HG03025 (cell line): Measurements from ENCODE around the gene ADAMTS1.

Experiments
- ATAC-seq: cut with Tn5 transposase; IDR thresholded peaks from one replicate; pipeline ENCODE4 v1.9.1; 2021; ENCODE audit warnings: mild to moderate bottlenecking, moderate library complexity; ENCODE audit not compliant: unreplicated experiment, low FRiP score

The ADAMTS1 gene

DNA sequence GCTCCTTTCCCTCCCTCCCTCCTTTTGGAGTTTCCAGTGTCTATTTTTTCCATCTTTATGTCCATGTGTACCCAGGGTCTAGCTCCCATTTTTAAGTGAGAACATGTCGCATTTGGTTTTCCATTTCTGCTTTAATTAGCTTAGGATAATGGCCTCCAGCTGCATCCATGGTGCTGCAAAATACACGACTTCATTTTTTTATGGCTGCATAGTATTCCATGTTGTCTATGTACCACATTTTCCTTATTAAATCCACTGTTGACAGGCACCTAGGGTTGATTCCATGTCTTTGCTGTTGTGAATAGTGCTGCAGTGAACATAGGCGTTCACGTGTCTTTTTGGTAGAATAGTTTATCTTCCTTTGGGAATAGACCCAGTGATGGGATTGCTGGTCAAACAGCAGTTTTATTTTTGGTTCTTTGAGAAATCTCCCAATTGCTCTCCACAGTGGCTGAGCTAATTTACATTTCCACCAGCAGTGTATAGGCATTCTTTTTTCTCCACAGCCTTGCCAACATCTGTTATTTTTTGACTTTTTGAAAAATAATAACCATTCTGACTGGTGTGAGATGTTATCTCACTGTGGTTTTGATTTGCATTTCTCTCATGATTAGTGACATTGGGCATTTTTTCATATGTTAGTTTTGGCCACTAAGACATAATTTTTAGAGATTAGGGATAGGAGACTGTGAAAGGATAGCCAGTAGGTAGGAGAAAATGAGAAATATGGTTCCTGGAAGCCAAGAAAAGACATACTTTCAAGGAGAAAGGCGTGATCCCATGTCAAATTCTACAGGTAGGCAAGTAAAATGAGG is 50.4 kb downstream of the ADAMTS1 start:
- ATAC-seq: no peak

DNA sequence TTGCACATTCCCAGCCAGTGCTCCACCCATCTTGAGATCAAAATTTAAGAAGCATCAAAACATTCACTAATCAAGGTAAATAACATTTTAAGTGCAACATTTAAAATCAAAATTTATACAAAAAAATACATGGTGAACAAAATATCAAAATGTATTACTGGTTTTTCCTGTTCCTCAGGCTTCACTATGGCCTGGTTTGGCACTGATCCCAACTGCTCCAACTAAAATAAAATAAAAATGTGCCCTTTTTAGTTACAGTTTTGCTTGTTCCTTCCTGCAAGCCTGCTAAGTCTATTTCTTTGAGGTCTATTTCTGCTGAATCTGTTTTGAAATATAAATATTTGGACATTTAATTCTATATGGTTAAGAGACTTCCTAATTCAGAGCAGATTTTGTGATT is 54.9 kb downstream of the ADAMTS1 start:
- no peak for ATAC-seq

DNA sequence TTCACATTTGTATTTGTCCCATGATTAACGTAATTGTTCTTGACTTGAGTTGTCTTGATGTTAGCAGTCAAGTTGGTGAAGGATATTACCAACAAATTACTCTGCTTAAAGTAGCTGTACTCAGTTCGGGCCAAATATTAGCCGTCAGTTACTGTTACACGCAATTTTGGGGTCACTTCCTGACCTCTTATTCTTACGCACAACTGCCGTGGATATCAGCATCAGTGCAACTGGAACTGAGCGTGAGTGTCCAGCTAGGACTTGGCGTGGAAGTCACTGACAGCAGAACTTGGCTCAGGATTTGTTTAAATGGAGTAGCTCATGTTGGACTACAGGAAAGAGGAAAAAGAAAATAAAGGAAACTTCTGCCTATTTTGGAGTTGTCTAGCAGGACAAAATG is 56.4 kb downstream of the ADAMTS1 start:
- no peak for ATAC-seq
